ENCODE measurements around the gene SAP30L.

Gene SAP30L

GRCh38 chr5:154493274-154493673 lies 47.5 kb downstream of the SAP30L start:
- TF ChIP-seq TCF12 (IDR thresholded peaks at IDR 0.05; ENCODE audit: low read depth) (no peak), EGR1 (IDR thresholded peaks at IDR 0.05) (no peak), ZBTB7A (IDR thresholded peaks at IDR 0.05; ENCODE audit: low read depth) (no peak), MAX (IDR thresholded peaks at IDR 0.05) (no peak), USF1 (IDR thresholded peaks at IDR 0.05) (no peak), RAD21 (IDR thresholded peaks at IDR 0.05; ENCODE audit: low read depth) (no peak)

GRCh38 chr5:154494036-154494435 lies 48.2 kb downstream of the SAP30L start:
- TF ChIP-seq MAX (IDR thresholded peaks at IDR 0.05) (no peak), TCF12 (IDR thresholded peaks at IDR 0.05; ENCODE audit: low read depth) (no peak), RAD21 (IDR thresholded peaks at IDR 0.05; ENCODE audit: low read depth) (no peak), TAF1 (IDR thresholded peaks at IDR 0.05; ENCODE audit: low read depth) (no peak), ZBTB7A (IDR thresholded peaks at IDR 0.05; ENCODE audit: low read depth) (no peak), YY1 (IDR thresholded peaks at IDR 0.05; ENCODE audit: low read depth) (no peak), FOXM1 (IDR thresholded peaks at IDR 0.05; ENCODE audit: borderline replicate concordance, low read depth) (no peak), EGR1 (IDR thresholded peaks at IDR 0.05) (no peak), CEBPB (IDR thresholded peaks at IDR 0.05) (no peak), EP300 (IDR thresholded peaks at IDR 0.05; ENCODE audit: borderline replicate concordance) (no peak), REST (IDR thresholded peaks at IDR 0.05; ENCODE audit: low read depth) (no peak), NFIC (IDR thresholded peaks at IDR 0.05) (no peak), CREB1 (IDR thresholded peaks at IDR 0.05; ENCODE audit: low read depth) (no peak), TEAD4 (IDR thresholded peaks at IDR 0.05) (no peak), USF1 (IDR thresholded peaks at IDR 0.05) (no peak)

GRCh38 chr5:154498591-154498990 lies 52.8 kb downstream of the SAP30L start:
- TF ChIP-seq RAD21 (IDR thresholded peaks at IDR 0.05; ENCODE audit: low read depth), result no peak
- no peak for TF ChIP-seq CREB1 (IDR thresholded peaks at IDR 0.05; ENCODE audit: low read depth)
- no peak for TF ChIP-seq FOXM1 (IDR thresholded peaks at IDR 0.05; ENCODE audit: borderline replicate concordance, low read depth)
- no peak for TF ChIP-seq EGR1 (IDR thresholded peaks at IDR 0.05)
- TF ChIP-seq YY1 (IDR thresholded peaks at IDR 0.05; ENCODE audit: low read depth), result no peak
- TF ChIP-seq NFIC (IDR thresholded peaks at IDR 0.05), result no peak
- no peak for TF ChIP-seq TEAD4 (IDR thresholded peaks at IDR 0.05)
- TF ChIP-seq USF1 (IDR thresholded peaks at IDR 0.05), result no peak
- TF ChIP-seq REST (IDR thresholded peaks at IDR 0.05; ENCODE audit: low read depth), result no peak
- no peak for TF ChIP-seq TCF12 (IDR thresholded peaks at IDR 0.05; ENCODE audit: low read depth)

- TF ChIP-seq FOXM1 (IDR thresholded peaks at IDR 0.05; ENCODE audit: borderline replicate concordance, low read depth) (no peak), ZBTB7A (IDR thresholded peaks at IDR 0.05; ENCODE audit: low read depth) (no peak), TCF12 (IDR thresholded peaks at IDR 0.05; ENCODE audit: low read depth) (no peak), YY1 (IDR thresholded peaks at IDR 0.05; ENCODE audit: low read depth) (no peak), REST (IDR thresholded peaks at IDR 0.05; ENCODE audit: low read depth) (no peak), EGR1 (IDR thresholded peaks at IDR 0.05) (no peak), MAX (IDR thresholded peaks at IDR 0.05) (no peak), EP300 (IDR thresholded peaks at IDR 0.05; ENCODE audit: borderline replicate concordance) (no peak)
These were observed 53.2 kb downstream of the SAP30L start for GRCh38 chr5:154498994-154499393.

Measured in Ishikawa (cell line).